HL-60 (cell line): ENCODE results near the gene GNG11.

ENCODE experiments used
- DNase-seq, 2 experiments: peaks; one replicate each; pipeline ENCODE4 v3.0.0-alpha.2; 2010 to 2020; ENCODE audit warnings: low read depth in 1 of 2, low spot score in 1 of 2
- H3K27ac ChIP-seq: fragments of 250-450 bp; sonication (Bioruptor Pico); replicated peaks from 2 replicates; pipeline ENCODE4 v1.5.1; 2020; ENCODE audit warnings: mild to moderate bottlenecking, moderate library complexity
- H3K27me3 ChIP-seq: fragments of 250-450 bp; sonication (Bioruptor Pico); 2 replicates; pipeline ENCODE4 v1.5.1; 2021; ENCODE audit warnings: mild to moderate bottlenecking, moderate library complexity; ENCODE audit not compliant: insufficient read depth, poor library complexity, severe bottlenecking
- H3K4me3 ChIP-seq: replicated peaks from 2 replicates; pipeline ENCODE4 v1.5.1; 2011; ENCODE audit warnings: mild to moderate bottlenecking, control low read depth, low read length; ENCODE audit not compliant: insufficient read depth
- GABPA ChIP-seq: IDR thresholded peaks from 2 replicates; pipeline ENCODE4 v1.6.1; 2012; ENCODE audit warnings: low read depth
- POLR2AphosphoS5 ChIP-seq: IDR thresholded peaks from 2 replicates; pipeline ENCODE4 v1.6.1; 2012; ENCODE audit warnings: low read depth
- REST ChIP-seq: IDR thresholded peaks from 2 replicates; pipeline ENCODE4 v1.6.1; 2012; ENCODE audit warnings: low read depth; ENCODE audit not compliant: insufficient replicate concordance
- SPI1 ChIP-seq: IDR thresholded peaks from 2 replicates; pipeline ENCODE4 v1.6.1; 2012; ENCODE audit warnings: low read depth, mild to moderate bottlenecking, borderline replicate concordance
- TF ChIP-seq, protein P1 (sequence below): IDR thresholded peaks from one replicate; pipeline ENCODE4 v1.5.1; 2011; ENCODE audit warnings: low read length, control low read depth, inconsistent platforms; ENCODE audit not compliant: insufficient read depth

Gene GNG11

GRCh38 chr7:93920496-93921182 lies 896 bp upstream of the GNG11 start:
- Histone ChIP-seq H3K27ac (no peak overlapping the region), H3K4me3 (no peak overlapping the region), H3K27me3 (peaks cover 14% of the 10 kb centered on the region)
- TF ChIP-seq REST (no peak), POLR2AphosphoS5 (no peak), GABPA (no peak), SPI1 (no peak)
- TF ChIP-seq, protein P1, sequence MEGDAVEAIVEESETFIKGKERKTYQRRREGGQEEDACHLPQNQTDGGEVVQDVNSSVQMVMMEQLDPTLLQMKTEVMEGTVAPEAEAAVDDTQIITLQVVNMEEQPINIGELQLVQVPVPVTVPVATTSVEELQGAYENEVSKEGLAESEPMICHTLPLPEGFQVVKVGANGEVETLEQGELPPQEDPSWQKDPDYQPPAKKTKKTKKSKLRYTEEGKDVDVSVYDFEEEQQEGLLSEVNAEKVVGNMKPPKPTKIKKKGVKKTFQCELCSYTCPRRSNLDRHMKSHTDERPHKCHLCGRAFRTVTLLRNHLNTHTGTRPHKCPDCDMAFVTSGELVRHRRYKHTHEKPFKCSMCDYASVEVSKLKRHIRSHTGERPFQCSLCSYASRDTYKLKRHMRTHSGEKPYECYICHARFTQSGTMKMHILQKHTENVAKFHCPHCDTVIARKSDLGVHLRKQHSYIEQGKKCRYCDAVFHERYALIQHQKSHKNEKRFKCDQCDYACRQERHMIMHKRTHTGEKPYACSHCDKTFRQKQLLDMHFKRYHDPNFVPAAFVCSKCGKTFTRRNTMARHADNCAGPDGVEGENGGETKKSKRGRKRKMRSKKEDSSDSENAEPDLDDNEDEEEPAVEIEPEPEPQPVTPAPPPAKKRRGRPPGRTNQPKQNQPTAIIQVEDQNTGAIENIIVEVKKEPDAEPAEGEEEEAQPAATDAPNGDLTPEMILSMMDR, result no peak
- no peak for DNase-seq

GRCh38 chr7:93921186-93921585 lies 349 bp upstream of the GNG11 start:
- no peak for DNase-seq
- Histone ChIP-seq H3K4me3 (no peak overlapping the region), H3K27me3 (peaks cover 14% of the 10 kb centered on the region), H3K27ac (no peak overlapping the region)
- TF ChIP-seq POLR2AphosphoS5 (no peak), GABPA (no peak), REST (no peak), SPI1 (no peak)
- TF ChIP-seq, protein P1, result no peak

- no peak overlapping the region for H3K27ac ChIP-seq
- no peak overlapping the region for H3K4me3 ChIP-seq
- TF ChIP-seq, protein P1, result no peak
- TF ChIP-seq REST (no peak), SPI1 (no peak), GABPA (no peak), POLR2AphosphoS5 (no peak)
- no peak for DNase-seq
- H3K27me3 ChIP-seq, result peaks cover 14% of the 10 kb centered on the region
Measured at GRCh38 chr7:93923296-93923695, 1.8 kb downstream of the GNG11 start.
